Measurements from ENCODE around the gene MOV10L1.

MOV10L1 gene

GRCh38 chr22:50171319-50171964, 81.6 kb downstream of the MOV10L1 start:
- no peak for DNase-seq (ENCODE audit: low read depth, low spot score)
- no peak overlapping the region for H3K27ac ChIP-seq

GRCh38 chr22:50171965-50172421, 82.2 kb downstream of the MOV10L1 start:
- H3K27ac ChIP-seq = no peak overlapping the region
- DNase-seq (ENCODE audit: low read depth, low spot score) = no peak

- no peak overlapping the region for H3K27ac ChIP-seq
- no peak for DNase-seq (ENCODE audit: low read depth, low spot score)
Measured at GRCh38 chr22:50173311-50173982, 83.6 kb downstream of the MOV10L1 start.

GRCh38 chr22:50173983-50174355, 84.2 kb downstream of the MOV10L1 start:
- DNase-seq (ENCODE audit: low read depth, low spot score) = no peak
- no peak overlapping the region for H3K27ac ChIP-seq

- DNase-seq (ENCODE audit: low read depth, low spot score) = no peak
- H3K27ac ChIP-seq = no peak overlapping the region
Measured at GRCh38 chr22:50174382-50175190, 84.8 kb downstream of the MOV10L1 start.

GRCh38 chr22:50175191-50175461, 85.3 kb downstream of the MOV10L1 start:
- DNase-seq (ENCODE audit: low read depth, low spot score) = no peak

GRCh38 chr22:50175921-50176849, 86.4 kb downstream of the MOV10L1 start:
- H3K27ac ChIP-seq = no peak overlapping the region
- DNase-seq (ENCODE audit: low read depth, low spot score) = no peak

More at GRCh38 chr22:50175191-50175461, 85.3 kb downstream of the MOV10L1 start:
- H3K27ac ChIP-seq = no peak overlapping the region

GRCh38 chr22:50176850-50177536, 87.2 kb downstream of the MOV10L1 start:
- DNase-seq (ENCODE audit: low read depth, low spot score) = no peak
- H3K27ac ChIP-seq = no peak overlapping the region

- H3K27ac ChIP-seq = no peak overlapping the region
- no peak for DNase-seq (ENCODE audit: low read depth, low spot score)
Measured at GRCh38 chr22:50177537-50178470, 88.0 kb downstream of the MOV10L1 start.

GRCh38 chr22:50178471-50178864, 88.7 kb downstream of the MOV10L1 start:
- DNase-seq (ENCODE audit: low read depth, low spot score) = no peak
- H3K27ac ChIP-seq = no peak overlapping the region

GRCh38 chr22:50178871-50179869, 89.4 kb downstream of the MOV10L1 start:
- no peak overlapping the region for H3K27ac ChIP-seq
- DNase-seq (ENCODE audit: low read depth, low spot score) = no peak

- no peak for DNase-seq (ENCODE audit: low read depth, low spot score)
- H3K27ac ChIP-seq = no peak overlapping the region
Measured at GRCh38 chr22:50179937-50180726, 90.3 kb downstream of the MOV10L1 start.

GRCh38 chr22:50180727-50181521, 91.1 kb downstream of the MOV10L1 start:
- no peak for DNase-seq (ENCODE audit: low read depth, low spot score)
- no peak overlapping the region for H3K27ac ChIP-seq

- no peak for DNase-seq (ENCODE audit: low read depth, low spot score)
Measured at GRCh38 chr22:50182176-50183081, 92.6 kb downstream of the MOV10L1 start.

More at GRCh38 chr22:50182176-50183081, 92.6 kb downstream of the MOV10L1 start:
- no peak overlapping the region for H3K27ac ChIP-seq
